ENCODE results near the gene NUCKS1.

The NUCKS1 gene

GRCh38 chr1:205663286-205663936 lies 86.6 kb downstream of the NUCKS1 start:
- Histone ChIP-seq H3K27me3 (ENCODE audit: control insufficient read depth, insufficient read depth, low read length) (no peaks in the 10 kb centered on the region), H3K9ac (ENCODE audit: low read length) (no peak overlapping the region), H3K4me1 (ENCODE audit: control insufficient read depth, low read depth, low read length) (peaks cover 21% of the 10 kb centered on the region), H3K36me3 (ENCODE audit: control insufficient read depth, low read depth, low read length) (peaks cover 8% of the 10 kb centered on the region), H3K27ac (ENCODE audit: low read length) (no peak overlapping the region), H3K9me3 (ENCODE audit: control insufficient read depth, low read depth, low read length) (no peaks in the 10 kb centered on the region), H3K4me3 (ENCODE audit: low read length) (no peak overlapping the region)
